T-cell (primary cell): ENCODE measurements around the gene IGSF3. TPM values are rescaled to one million over a fixed set of nuclear protein-coding genes. Genes with fewer than 3 reads are reported as not detected.

Experiments used
- ATAC-seq, 4 experiments: fragments of 200-7000 bp in 3 of 4; fragments of 150-1000 bp in 1 of 4; cut with Tn5 transposase; replicated peaks in 1 of 4; 1 replicate in 3 of 4; 2 replicates in 1 of 4; pipeline ENCODE4 v1.10.0; 2021; ENCODE audit warnings: moderate library complexity in 3 of 4, mild to moderate bottlenecking in 2 of 4, moderate number of reproducible peaks in 1 of 4
- CTCF ChIA-PET, 2 donors: fragments of 300-600 bp; sonication (Branson Sonifier 250); formaldehyde crosslinking; loops; one replicate each; lab custom pipeline; 2022; ENCODE audit warnings: antibody characterized with exemption in 2 of 2; lab: Charles Lee
- POLR2A ChIA-PET, 2 donors: fragments of 300-600 bp; sonication (Branson Sonifier 250); formaldehyde crosslinking; loops; one replicate each; lab custom pipeline; 2022; ENCODE audit warnings: antibody characterized with exemption in 2 of 2; lab: Charles Lee
- DNase-seq, 35 experiments: peaks; one replicate each; pipeline versions ENCODE4 v3.0.0 to v3.0.0-alpha.2; 2013 to 2023
- H3K27ac ChIP-seq: one replicate; pipeline ENCODE4 v1.5.1; 2013; ENCODE audit warnings: low read length
- H3K27me3 ChIP-seq, 2 experiments: replicated peaks in 1 of 2; 1 replicate in 1 of 2; 2 replicates in 1 of 2; pipeline versions ENCODE4 v1.6.1 to v1.7.0; 2013; ENCODE audit warnings: low read length in 1 of 2, mixed read lengths in 1 of 2; ENCODE audit not compliant: control insufficient read depth in 2 of 2, insufficient read depth in 2 of 2; ENCODE audit errors: extremely low read depth in 1 of 2
- H3K36me3 ChIP-seq, 2 donors: 1 replicate in 1 of 2; 2 replicates in 1 of 2; pipeline versions ENCODE4 v1.6.1 to v1.7.0; 2013; ENCODE audit warnings: low read length in 1 of 2; ENCODE audit not compliant: control insufficient read depth in 2 of 2, insufficient read depth in 1 of 2; ENCODE audit errors: extremely low read depth in 1 of 2
- H3K4me1 ChIP-seq, 2 experiments: 1 replicate in 1 of 2; 2 replicates in 1 of 2; pipeline versions ENCODE4 v1.6.1 to v1.7.0; 2013; ENCODE audit warnings: low read length in 2 of 2, mixed read lengths in 1 of 2; ENCODE audit not compliant: insufficient read depth in 2 of 2, control insufficient read depth in 1 of 2; ENCODE audit errors: extremely low read depth in 1 of 2
- H3K4me3 ChIP-seq, 2 donors: 1 replicate in 1 of 2; 2 replicates in 1 of 2; pipeline versions ENCODE4 v1.5.1 to v1.7.0; 2013; ENCODE audit warnings: mild to moderate bottlenecking in 2 of 2, low read length in 1 of 2, moderate library complexity in 1 of 2; ENCODE audit not compliant: control insufficient read depth in 1 of 2; ENCODE audit errors: extremely low read depth in 1 of 2
- H3K9me3 ChIP-seq: 2 replicates; pipeline ENCODE4 v1.7.0; 2013
- H3K27ac Mint-ChIP-seq, 2 donors: one replicate each; pipeline ENCODE4 v1.8.0; 2020 to 2021; ENCODE audit warnings: mild to moderate bottlenecking in 2 of 2, mixed read lengths in 2 of 2
- H3K27me3 Mint-ChIP-seq, 2 donors: one replicate each; pipeline ENCODE4 v1.8.0; 2021 to 2022; ENCODE audit warnings: mixed read lengths in 2 of 2
- H3K36me3 Mint-ChIP-seq: one replicate; pipeline ENCODE4 v1.8.0; 2021; ENCODE audit warnings: mixed read lengths
- H3K4me1 Mint-ChIP-seq, 3 donors: one replicate each; pipeline ENCODE4 v1.8.0; 2020 to 2022; ENCODE audit warnings: mixed read lengths in 3 of 3, mild to moderate bottlenecking in 1 of 3
- H3K4me3 Mint-ChIP-seq, 3 donors: one replicate each; pipeline ENCODE4 v1.8.0; 2020 to 2022; ENCODE audit warnings: mild to moderate bottlenecking in 3 of 3, mixed read lengths in 3 of 3, moderate library complexity in 3 of 3
- H3K9me3 Mint-ChIP-seq, 3 donors: one replicate each; pipeline ENCODE4 v1.8.0; 2020 to 2022; ENCODE audit warnings: mixed read lengths in 3 of 3
- WGBS: methylation state at CpG from one replicate; pipeline ENCODE4 v1.1.5; 2013; ENCODE audit warnings: missing lambda C conversion rate; ENCODE audit not compliant: insufficient coverage; 5-methylcytosine and 5-hydroxymethylcytosine counted together
- total RNA-seq, 35 experiments: library from RNA in 6 of 35; stranded (reverse) in 6 of 35; fragments of 120-200 nt in 1 of 35; gene quantifications; one replicate each; pipeline versions ENCODE4 v1.2.1 to v1.2.4 and lab custom pipeline; 2013 to 2026

Gene IGSF3
- total RNA-seq, 5 donors from 2014 or later (not counting 1 experiment from before 2014, with no cell fraction given) = 0.05 to 0.30 (median 0.24) TPM; not detected in 1

GRCh38 chr1:116559304-116559761, 108.2 kb downstream of the IGSF3 start:
- Histone ChIP-seq H3K27me3 (no peaks in the 10 kb centered on the region), H3K36me3 (no peaks in the 10 kb centered on the region), H3K27ac (peak overlapping the region; percentile 45), H3K4me1 (peaks cover 0 to 29% of the 10 kb centered on the region in 2 experiments), H3K9me3 (no peaks in the 10 kb centered on the region), H3K4me3 (no peak overlapping the region)
- 55% methylated on average over 4 of the region's 8 CpGs for WGBS
- H3K27me3 Mint-ChIP-seq = no peaks in the 10 kb centered on the region
- peaks cover 0 to 7% (median 0%) of the 10 kb centered on the region in 3 donors for H3K9me3 Mint-ChIP-seq
- no peak for ATAC-seq
- H3K27ac Mint-ChIP-seq = peak overlapping the region; percentile 23 to 83
- peaks cover 22 to 82% (median 66%) of the 10 kb centered on the region in 3 donors for H3K4me1 Mint-ChIP-seq
- peak overlapping the region; percentile 1 to 28 (median 11) for H3K4me3 Mint-ChIP-seq
- H3K36me3 Mint-ChIP-seq = peaks cover 19% of the 10 kb centered on the region
- no peak for DNase-seq
- ChIA-PET POLR2A (no interaction called here), CTCF (interaction anchor here in 1 of 2 donors (1.0 to 1.2 kb wide), 3 partner anchors 15 to 420 kb away, joined by 3 to 4 read pairs (median 3); no protein-coding TSS in a partner anchor)

- Mint-ChIP-seq H3K9me3 (no peaks in the 10 kb centered on the region), H3K27me3 (peaks cover 0 to 1% of the 10 kb centered on the region in 2 donors), H3K4me3 (no peak overlapping the region), H3K4me1 (peaks cover 24 to 81% (median 65%) of the 10 kb centered on the region in 3 donors), H3K27ac (peak overlapping the region in 1 of 2 donors; percentile 44), H3K36me3 (peaks cover 15% of the 10 kb centered on the region)
- Histone ChIP-seq H3K4me1 (peaks cover 0 to 31% of the 10 kb centered on the region in 2 experiments), H3K27ac (no peak overlapping the region), H3K36me3 (no peaks in the 10 kb centered on the region), H3K4me3 (no peak overlapping the region), H3K27me3 (no peaks in the 10 kb centered on the region), H3K9me3 (no peaks in the 10 kb centered on the region)
- no CpG with 5 or more reads among the region's 1 CpG for WGBS
- ChIA-PET POLR2A (no interaction called here), CTCF (interaction anchor here in 1 of 2 donors (1.1 to 1.2 kb wide), 2 partner anchors 54 to 420 kb away, joined by 3 read pairs; no protein-coding TSS in a partner anchor)
- ATAC-seq (no peak), DNase-seq (no peak)
Observed at GRCh38 chr1:116558571-116558970, 109.0 kb downstream of the IGSF3 start.

- Histone ChIP-seq H3K27ac (no peak overlapping the region), H3K4me1 (peaks cover 0 to 35% of the 10 kb centered on the region in 2 experiments), H3K27me3 (no peaks in the 10 kb centered on the region), H3K36me3 (no peaks in the 10 kb centered on the region), H3K4me3 (no peak overlapping the region), H3K9me3 (no peaks in the 10 kb centered on the region)
- no peak for ATAC-seq
- Mint-ChIP-seq H3K27me3 (peaks cover 0 to 4% of the 10 kb centered on the region in 2 donors), H3K4me1 (peaks cover 29 to 82% (median 70%) of the 10 kb centered on the region in 3 donors), H3K36me3 (peaks cover 15% of the 10 kb centered on the region), H3K27ac (peak overlapping the region; percentile 66 to 79), H3K4me3 (no peak overlapping the region), H3K9me3 (no peaks in the 10 kb centered on the region)
- 13% methylated on average over 1 of the region's 4 CpGs for WGBS
- ChIA-PET CTCF (interaction anchor here in 1 of 2 donors (0.7 to 1.1 kb wide), 2 partner anchors 9 to 419 kb away, joined by 3 to 8 read pairs; no protein-coding TSS in a partner anchor), POLR2A (no interaction called here)
- no peak for DNase-seq
Observed at GRCh38 chr1:116558140-116558549, 109.4 kb downstream of the IGSF3 start.

- WGBS = 81% methylated on average over 2 of the region's 4 CpGs
- no peak overlapping the region for H3K4me3 ChIP-seq
- ChIA-PET CTCF (interaction anchor here (0.6 to 1.5 kb wide), 7 partner anchors 9 to 502 kb away, joined by 3 to 15 read pairs (median 4); partner anchors contain the start of gene TTF2 (in 1 of the 2)), POLR2A (interaction anchor here (0.6 to 1.4 kb wide), 5 partner anchors 10 to 832 kb away, joined by 3 to 15 read pairs (median 4); no protein-coding TSS in a partner anchor)
- no peaks in the 10 kb centered on the region for H3K36me3 ChIP-seq
- Mint-ChIP-seq H3K27me3 (peaks cover 0 to 4% of the 10 kb centered on the region in 2 donors), H3K9me3 (no peaks in the 10 kb centered on the region), H3K27ac (peak overlapping the region; percentile 66 to 79), H3K4me3 (no peak overlapping the region), H3K4me1 (peaks cover 31 to 79% (median 64%) of the 10 kb centered on the region in 3 donors), H3K36me3 (peaks cover 9% of the 10 kb centered on the region)
- no peaks in the 10 kb centered on the region for H3K9me3 ChIP-seq
- H3K4me1 ChIP-seq = peaks cover 0 to 36% of the 10 kb centered on the region in 2 experiments
- no peak for ATAC-seq
- H3K27me3 ChIP-seq = no peaks in the 10 kb centered on the region
- H3K27ac ChIP-seq = peak overlapping the region; percentile 87
- DNase-seq = no peak
Observed at GRCh38 chr1:116557323-116557878, 110.1 kb downstream of the IGSF3 start.

GRCh38 chr1:116556289-116557006, 111.1 kb downstream of the IGSF3 start:
- Histone ChIP-seq H3K4me1 (peaks cover 0 to 40% of the 10 kb centered on the region in 2 experiments), H3K27ac (peak overlapping the region; percentile 87), H3K27me3 (no peaks in the 10 kb centered on the region), H3K4me3 (no peak overlapping the region), H3K36me3 (no peaks in the 10 kb centered on the region), H3K9me3 (no peaks in the 10 kb centered on the region)
- WGBS = 29% methylated on average over 5 of the region's 6 CpGs
- Mint-ChIP-seq H3K36me3 (peaks cover 7% of the 10 kb centered on the region), H3K27me3 (peaks cover 0 to 4% of the 10 kb centered on the region in 2 donors), H3K4me3 (peak overlapping the region in 1 of 3 donors; percentile 2), H3K27ac (peak overlapping the region; percentile 81 to 91), H3K4me1 (peaks cover 31 to 77% (median 64%) of the 10 kb centered on the region in 3 donors), H3K9me3 (no peaks in the 10 kb centered on the region)
- peak; percentile 19 to 81 (median 52) for DNase-seq
- peak; percentile 79 to 97 (median 88) for ATAC-seq
- POLR2A ChIA-PET = interaction anchor here (0.5 to 1.4 kb wide), 8 partner anchors 11 to 833 kb away, joined by 3 to 15 read pairs (median 4); no protein-coding TSS in a partner anchor
- CTCF ChIA-PET = interaction anchor here (1.1 to 1.5 kb wide), 7 partner anchors 13 to 503 kb away, joined by 3 to 15 read pairs (median 4); partner anchors contain the start of gene TTF2 (in 1 of the 2)

GRCh38 chr1:116554924-116555323, 112.6 kb downstream of the IGSF3 start:
- Mint-ChIP-seq H3K36me3 (peaks cover 12% of the 10 kb centered on the region), H3K27ac (peak overlapping the region in 1 of 2 donors; percentile 40), H3K27me3 (peaks cover 0 to 4% of the 10 kb centered on the region in 2 donors), H3K4me1 (peaks cover 20 to 77% (median 65%) of the 10 kb centered on the region in 3 donors), H3K9me3 (no peaks in the 10 kb centered on the region), H3K4me3 (no peak overlapping the region)
- H3K36me3 ChIP-seq = no peaks in the 10 kb centered on the region
- peaks cover 0 to 40% of the 10 kb centered on the region in 2 experiments for H3K4me1 ChIP-seq
- WGBS = 80% methylated on average over 1 of the region's 2 CpGs
- POLR2A ChIA-PET = no interaction called here
- no peaks in the 10 kb centered on the region for H3K9me3 ChIP-seq
- no peak for DNase-seq
- no peaks in the 10 kb centered on the region for H3K27me3 ChIP-seq
- no peak for ATAC-seq
- peak overlapping the region; percentile 41 for H3K27ac ChIP-seq
- H3K4me3 ChIP-seq = no peak overlapping the region
- CTCF ChIA-PET = no interaction called here
